Cardiac septum (tissue), 1 donor: ENCODE measurements around the gene HLA-F. TPM values are rescaled to one million over a fixed set of nuclear protein-coding genes. Genes with fewer than 3 reads are reported as not detected.

Experiments used
- DNase-seq: peaks from one replicate; pipeline ENCODE4 v3.0.0-alpha.2; 2020; ENCODE audit warnings: low spot score
- intact Hi-C: fragments of 100-400 bp; cut with DNase I; formaldehyde crosslinking; loops from one replicate; pipeline ENCODE4 v1.14.0; 2022
- total RNA-seq: library from RNA; stranded (reverse); fragmentation: NEBNext Ultra II Directional; extraction: Animal tissue kit (Norgen Biotek cat#: 25700); gene quantifications from one replicate; pipeline ENCODE4 v1.2.1, GENCODE V29; 2021
- donor health status: DM: no; HTN: no; CAD: no.

Gene HLA-F
- total RNA-seq, 1 donor from 2014 or later: 40.4 TPM

GRCh38 chr6:29720863-29721262 lies 2.4 kb upstream of the HLA-F start:
- no peak for DNase-seq
- intact Hi-C loops: no loop called here

- intact Hi-C loops: no loop called here
- peak; percentile 86 for DNase-seq
Observed at GRCh38 chr6:29723666-29724588, 693 bp downstream of the HLA-F start.

GRCh38 chr6:29724937-29725869 lies 2.0 kb downstream of the HLA-F start:
- intact Hi-C loops: no loop called here
- DNase-seq: no peak

- intact Hi-C loops: no loop called here
- DNase-seq: no peak
Observed at GRCh38 chr6:29726001-29726400, 2.8 kb downstream of the HLA-F start.

GRCh38 chr6:29726571-29727194 lies 3.4 kb downstream of the HLA-F start:
- no peak for DNase-seq
- intact Hi-C loops: no loop called here

GRCh38 chr6:29727637-29728036 lies 4.4 kb downstream of the HLA-F start:
- no peak for DNase-seq
- intact Hi-C loops: no loop called here

GRCh38 chr6:29728173-29728874 lies 5.1 kb downstream of the HLA-F start:
- intact Hi-C loops: no loop called here
- DNase-seq: no peak

- DNase-seq: no peak
- intact Hi-C loops: no loop called here
Observed at GRCh38 chr6:29728875-29729270, 5.6 kb downstream of the HLA-F start.

- no peak for DNase-seq
- intact Hi-C loops: no loop called here
Observed at GRCh38 chr6:29729774-29730328, 6.6 kb downstream of the HLA-F start.

- intact Hi-C loops: no loop called here
- no peak for DNase-seq
Observed at GRCh38 chr6:29730575-29731126, 7.4 kb downstream of the HLA-F start.

- no peak for DNase-seq
- intact Hi-C loops: no loop called here
Observed at GRCh38 chr6:29731281-29731680, 8.0 kb downstream of the HLA-F start.

GRCh38 chr6:29733057-29733456 lies 9.8 kb downstream of the HLA-F start:
- DNase-seq: no peak
- intact Hi-C loops: no loop called here

GRCh38 chr6:29734046-29735018 lies 11.1 kb downstream of the HLA-F start:
- intact Hi-C loops: no loop called here
- DNase-seq: no peak

GRCh38 chr6:29736563-29736962 lies 13.3 kb downstream of the HLA-F start:
- no peak for DNase-seq
- intact Hi-C loops: no loop called here

- peak; percentile 81 for DNase-seq
- intact Hi-C loops: loop anchor here (1.0 kb wide), 1 partner anchor 97 kb away; no protein-coding TSS in a partner anchor
Observed at GRCh38 chr6:29737707-29738630, 14.7 kb downstream of the HLA-F start.

- no peak for DNase-seq
- intact Hi-C loops: no loop called here
Observed at GRCh38 chr6:29739136-29739881, 16.1 kb downstream of the HLA-F start.
